NB4 (cell line): ENCODE results near the gene IL23A.
A peak's percentile ranks its signal among the peaks of the same experiment; 100 is the strongest.
"Not testable (repeated sequence)": the region's sequence is repeated elsewhere in the genome, so short reads cannot be mapped to it uniquely, and the experiment has no call there.

ENCODE experiments used
- DNase-seq: peaks from one replicate; pipeline ENCODE4 v3.0.0; 2010; ENCODE audit warnings: low read depth
- H3K4me3 ChIP-seq: one replicate; pipeline ENCODE4 v1.5.1; 2011; ENCODE audit warnings: mild to moderate bottlenecking, low read depth, low read length, moderate library complexity
- MYC ChIP-seq: IDR thresholded peaks from 2 replicates; pipeline ENCODE4 v1.6.1; 2011; ENCODE audit warnings: low read depth, low read length
- POLR2A ChIP-seq: IDR thresholded peaks from 2 replicates; pipeline ENCODE4 v1.6.1; 2011; ENCODE audit warnings: mild to moderate bottlenecking; ENCODE audit not compliant: insufficient read length; ENCODE audit errors: extremely low read depth
- TF ChIP-seq, protein P1 (sequence below): IDR thresholded peaks from one replicate; pipeline ENCODE4 v1.5.1; 2012; ENCODE audit warnings: low read depth, low read length
- TF ChIP-seq, protein P2 (sequence below): IDR thresholded peaks from 2 replicates; pipeline ENCODE4 v1.6.1; 2011; ENCODE audit warnings: low read depth, low read length

The IL23A gene

DNA sequence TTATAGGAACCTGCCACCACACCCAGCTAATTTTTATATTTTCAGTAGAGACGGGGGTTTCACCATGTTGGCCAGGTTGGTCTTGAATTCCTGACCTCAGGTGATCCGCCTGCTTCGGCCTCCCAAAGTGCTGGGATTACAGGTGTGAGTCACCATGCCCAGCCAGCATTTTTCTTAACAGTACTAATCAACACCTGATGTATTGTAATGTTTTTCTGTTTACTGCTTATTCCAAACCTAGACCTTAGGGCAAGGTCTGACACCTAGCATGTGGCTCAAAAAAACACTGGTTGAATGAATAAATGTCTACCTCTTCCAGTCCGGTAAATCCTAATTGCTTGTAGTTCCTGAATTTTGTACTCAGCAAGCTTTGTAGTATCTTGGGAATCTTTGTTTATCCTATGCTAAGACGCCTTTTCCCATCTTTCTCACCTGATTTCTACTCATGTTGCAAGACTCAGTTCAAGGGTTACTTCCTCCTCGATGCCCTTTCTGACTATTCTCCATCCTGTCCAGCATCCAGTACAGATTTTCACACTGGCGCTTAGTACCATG, 7.7 kb upstream of the IL23A start:
- TF ChIP-seq, protein P1, sequence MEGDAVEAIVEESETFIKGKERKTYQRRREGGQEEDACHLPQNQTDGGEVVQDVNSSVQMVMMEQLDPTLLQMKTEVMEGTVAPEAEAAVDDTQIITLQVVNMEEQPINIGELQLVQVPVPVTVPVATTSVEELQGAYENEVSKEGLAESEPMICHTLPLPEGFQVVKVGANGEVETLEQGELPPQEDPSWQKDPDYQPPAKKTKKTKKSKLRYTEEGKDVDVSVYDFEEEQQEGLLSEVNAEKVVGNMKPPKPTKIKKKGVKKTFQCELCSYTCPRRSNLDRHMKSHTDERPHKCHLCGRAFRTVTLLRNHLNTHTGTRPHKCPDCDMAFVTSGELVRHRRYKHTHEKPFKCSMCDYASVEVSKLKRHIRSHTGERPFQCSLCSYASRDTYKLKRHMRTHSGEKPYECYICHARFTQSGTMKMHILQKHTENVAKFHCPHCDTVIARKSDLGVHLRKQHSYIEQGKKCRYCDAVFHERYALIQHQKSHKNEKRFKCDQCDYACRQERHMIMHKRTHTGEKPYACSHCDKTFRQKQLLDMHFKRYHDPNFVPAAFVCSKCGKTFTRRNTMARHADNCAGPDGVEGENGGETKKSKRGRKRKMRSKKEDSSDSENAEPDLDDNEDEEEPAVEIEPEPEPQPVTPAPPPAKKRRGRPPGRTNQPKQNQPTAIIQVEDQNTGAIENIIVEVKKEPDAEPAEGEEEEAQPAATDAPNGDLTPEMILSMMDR = no peak
- no peak for TF ChIP-seq POLR2A
- TF ChIP-seq, protein P2, sequence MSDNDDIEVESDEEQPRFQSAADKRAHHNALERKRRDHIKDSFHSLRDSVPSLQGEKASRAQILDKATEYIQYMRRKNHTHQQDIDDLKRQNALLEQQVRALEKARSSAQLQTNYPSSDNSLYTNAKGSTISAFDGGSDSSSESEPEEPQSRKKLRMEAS = no peak
- no peak for TF ChIP-seq MYC
- no peak for DNase-seq
- no peak overlapping the region for H3K4me3 ChIP-seq

DNA sequence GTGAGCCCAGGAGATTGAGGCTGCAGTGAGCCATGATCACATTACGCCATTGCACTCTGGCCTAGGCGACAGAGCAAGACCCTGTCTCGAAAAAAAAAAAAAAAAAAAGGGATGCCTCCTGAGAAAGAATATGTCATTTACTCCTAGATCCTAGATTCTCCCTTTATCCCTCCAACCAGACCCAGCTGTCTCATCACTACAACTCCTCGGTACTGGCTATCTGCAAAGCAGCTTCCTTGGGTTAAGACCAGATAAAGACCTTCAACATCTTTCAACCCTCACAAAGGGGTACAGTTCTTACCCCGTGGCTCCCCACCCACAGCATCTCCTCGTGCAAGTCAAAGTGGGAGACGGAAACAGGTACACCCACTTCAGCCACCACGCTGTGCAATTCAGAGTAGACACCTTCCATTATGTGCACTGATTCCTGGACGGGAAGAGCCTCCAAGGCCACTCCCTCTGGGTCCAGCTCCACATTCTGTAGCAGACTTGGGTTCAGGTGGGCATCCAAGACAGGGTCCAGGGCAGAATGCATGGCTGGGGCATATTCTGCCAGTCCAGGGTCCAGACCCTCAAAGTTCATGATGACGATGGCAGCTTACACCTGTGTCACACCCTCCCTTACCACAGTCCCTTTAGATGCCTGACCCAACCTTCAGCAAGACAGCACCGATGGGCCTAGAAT, 6.0 kb upstream of the IL23A start:
- TF ChIP-seq, protein P1 = no peak
- TF ChIP-seq, protein P2 = no peak
- TF ChIP-seq POLR2A = no peak
- DNase-seq = no peak
- peak overlapping the region; percentile 95 for H3K4me3 ChIP-seq

DNA sequence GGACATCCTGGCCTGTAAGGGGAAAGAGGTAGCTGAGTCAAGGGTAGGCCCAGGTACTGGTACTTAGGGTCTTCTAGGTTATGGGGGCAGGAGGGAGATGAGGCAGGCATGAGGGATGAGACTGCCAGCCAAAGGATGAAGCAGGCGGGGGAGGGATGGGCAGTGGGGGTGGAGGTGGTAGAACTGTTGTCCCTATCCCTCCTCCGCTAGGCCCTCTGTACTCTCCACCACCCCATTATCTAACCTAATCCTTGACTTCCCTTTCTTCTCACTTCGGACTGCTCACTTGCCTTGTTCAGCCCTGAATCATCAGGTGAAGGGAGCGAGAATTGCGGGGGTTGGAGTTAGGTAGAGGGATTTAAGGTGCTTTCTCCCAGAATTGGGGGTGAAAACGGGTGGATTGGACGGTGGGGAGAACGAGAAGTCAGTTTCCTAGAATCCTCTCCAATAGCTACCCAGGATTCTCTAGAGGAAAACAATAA, 5.4 kb upstream of the IL23A start:
- TF ChIP-seq, protein P2 = no peak
- peak; percentile 68 for TF ChIP-seq POLR2A
- DNase-seq = no peak
- peak overlapping the region; percentile 95 for H3K4me3 ChIP-seq

DNA sequence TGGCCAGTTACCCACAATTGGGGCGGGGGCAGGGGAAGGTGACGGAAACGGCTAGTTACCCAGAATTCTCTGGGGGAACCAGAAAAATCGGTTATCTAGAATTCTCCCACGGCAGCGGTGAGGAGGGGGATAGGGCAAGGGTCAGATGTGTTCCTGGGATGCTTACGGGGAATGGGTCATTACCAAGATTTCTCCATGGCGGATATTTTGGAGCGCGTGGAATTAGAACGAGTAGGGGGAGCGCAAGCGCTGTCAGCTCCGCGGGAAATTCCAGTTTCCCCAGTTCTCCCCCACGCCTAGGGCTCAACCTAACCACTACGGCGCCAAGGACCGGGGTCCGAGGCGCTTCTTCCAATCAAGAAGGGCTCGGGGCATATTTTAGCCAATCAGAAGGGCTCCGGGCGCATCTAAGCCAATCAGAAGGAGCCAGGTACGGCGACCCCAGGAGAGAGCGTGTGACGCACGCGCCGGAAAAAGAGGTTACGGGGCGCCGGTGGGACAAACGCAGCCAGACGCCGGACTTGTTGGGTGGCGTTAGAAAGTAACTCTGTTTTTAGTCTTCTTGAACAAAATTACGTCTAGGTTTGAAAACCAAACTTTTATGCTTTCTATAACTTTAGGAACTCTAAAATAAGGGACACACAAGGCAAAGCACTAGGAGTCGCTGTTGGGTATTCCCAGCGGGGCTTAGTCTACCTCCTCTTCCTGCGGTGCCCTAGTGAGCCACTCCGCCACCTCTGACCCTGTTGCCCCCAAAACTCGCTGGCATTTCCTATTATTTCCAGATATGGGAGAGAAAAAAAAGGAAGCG, 4.8 kb upstream of the IL23A start, which contains the start of gene PAN2:
PAN2 (minus strand) TSS at position 322 of the 811 bp plus-strand sequence. CDS start 906 bp downstream, outside the sequence.
- DNase-seq = peak; percentile 100
- TF ChIP-seq, protein P2 = peak; percentile 71; the same call in 1 of the 2 replicates
- TF ChIP-seq MYC = no peak; the same call in 1 of the 2 replicates
- TF ChIP-seq, protein P1 = peak; percentile 53
- peak; percentile 82 for TF ChIP-seq POLR2A
- H3K4me3 ChIP-seq = peak within 1 kb of the TSS; percentile 95

DNA sequence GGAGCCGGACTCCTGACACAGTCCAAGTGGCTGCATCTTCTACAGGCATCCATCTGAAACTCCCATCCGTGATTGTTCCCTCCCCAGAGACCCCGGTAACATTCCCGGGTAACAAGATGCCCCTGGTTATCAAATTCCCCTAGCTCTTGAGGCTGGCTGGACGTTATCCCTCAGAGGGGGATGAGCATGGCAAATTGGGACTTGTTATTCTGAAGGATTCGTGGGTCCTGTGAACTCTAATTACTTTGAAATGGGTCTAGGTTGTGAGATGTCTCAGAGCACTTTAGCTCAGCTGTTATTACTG, 4.2 kb upstream of the IL23A start:
- TF ChIP-seq, protein P2 = no peak
- TF ChIP-seq MYC (no peak; the same call in 1 of the 2 replicates), POLR2A (no peak)
- TF ChIP-seq, protein P1 = no peak
- DNase-seq = no peak

DNA sequence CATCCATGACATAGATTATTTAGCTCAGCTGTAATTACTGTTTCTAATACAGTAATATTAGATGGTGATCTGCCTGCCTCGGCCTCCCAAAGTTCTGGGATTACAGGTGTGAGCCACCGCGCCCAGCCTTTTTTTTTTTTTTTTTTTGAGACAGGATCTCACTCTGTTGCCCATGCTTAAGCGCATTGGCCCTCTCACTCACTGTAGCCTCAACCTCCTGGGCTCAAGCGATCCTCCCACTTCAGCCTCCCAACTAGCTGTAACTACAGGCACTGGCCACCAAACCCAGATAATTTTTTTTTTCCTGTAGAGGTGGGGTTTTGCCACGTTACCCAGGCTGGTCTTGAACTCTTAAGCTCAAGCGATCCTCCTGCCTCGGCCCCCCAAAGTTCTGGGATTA, 3.2 kb upstream of the IL23A start:
- not testable (repeated sequence) for DNase-seq, H3K4me3 ChIP-seq

More for the DNA sequence above, 4.2 kb upstream of the IL23A start:
- peak overlapping the region; percentile 95 for H3K4me3 ChIP-seq
